Endothelial cell of umbilical vein (primary cell): ENCODE results near the gene SMARCE1. TPM values are rescaled to one million over a fixed set of nuclear protein-coding genes. Genes with fewer than 3 reads are reported as not detected.

Experiments
- BruUV-seq: library from RNA; stranded (reverse); fragments of 400-500 nt; replicated peaks from 2 replicates; lab custom pipeline; 2021; lab: Mats Ljungman, UMichigan
- CTCF ChIA-PET: fragments of 300-600, 350-600 bp; sonication (Branson Sonifier 250); formaldehyde crosslinking; loops from one replicate; lab custom pipeline; 2021; ENCODE audit warnings: antibody characterized with exemption, inconsistent platforms; lab: Charles Lee
- POLR2A ChIA-PET: fragments of 300-600, 350-600 bp; sonication (Branson Sonifier 250); formaldehyde crosslinking; loops from one replicate; lab custom pipeline; 2021; ENCODE audit warnings: antibody characterized with exemption, inconsistent platforms; lab: Charles Lee
- DNase-seq: peaks from one replicate; pipeline ENCODE4 v3.0.0-alpha.2; 2011; ENCODE audit warnings: low read depth, low spot score
- FAIRE-seq: peaks from 2 replicates; lab custom pipeline; 2011; peaks lifted over from hg19 to GRCh38; lab: Jason Lieb, UNC
- H2AFZ ChIP-seq: 2 replicates; pipeline ENCODE4 v1.6.0; 2012; ENCODE audit warnings: low read depth, low read length, control low read depth, inconsistent platforms
- H3K27ac ChIP-seq: 2 replicates; pipeline ENCODE4 v1.5.1; 2011; ENCODE audit warnings: low read depth, mild to moderate bottlenecking, control low read depth, low read length, moderate library complexity; ENCODE audit not compliant: insufficient read depth
- H3K27me3 ChIP-seq, 2 experiments: 2 replicates each; pipeline versions ENCODE4 v1.6.0 to v1.6.1; 2011; ENCODE audit warnings: low read length in 2 of 2, mixed read lengths in 1 of 2; ENCODE audit not compliant: control insufficient read depth in 2 of 2, insufficient read depth in 2 of 2
- H3K36me3 ChIP-seq, 2 experiments: 2 replicates in 1 of 2; 3 replicates in 1 of 2; pipeline ENCODE4 v1.5.1; 2011; ENCODE audit warnings: low read length in 2 of 2, mild to moderate bottlenecking in 1 of 2, moderate library complexity in 1 of 2; ENCODE audit not compliant: control insufficient read depth in 2 of 2, insufficient read depth in 2 of 2; ENCODE audit errors: extremely low read depth in 1 of 2
- H3K4me1 ChIP-seq: 3 replicates; pipeline ENCODE4 v1.5.1; 2011; ENCODE audit warnings: mild to moderate bottlenecking, low read length; ENCODE audit not compliant: control insufficient read depth, insufficient read depth; ENCODE audit errors: extremely low read depth
- H3K4me2 ChIP-seq: 2 replicates; pipeline ENCODE4 v1.6.1; 2011; ENCODE audit warnings: low read length, control low read depth, mixed read lengths; ENCODE audit not compliant: insufficient read depth
- H3K4me3 ChIP-seq, 3 experiments: fragments of 200-600 bp in 1 of 3; sonication (generic), shearing (Covaris generic) in 1 of 3; replicated peaks in 1 of 3; 2 replicates each; pipeline ENCODE4 v1.5.1; 2011 to 2016; ENCODE audit warnings: control low read depth in 3 of 3, low read length in 3 of 3, mild to moderate bottlenecking in 2 of 3, inconsistent platforms in 1 of 3, low read depth in 1 of 3, moderate library complexity in 1 of 3; ENCODE audit not compliant: insufficient read depth in 1 of 3
- H3K79me2 ChIP-seq: 2 replicates; pipeline ENCODE4 v1.6.0; 2012; ENCODE audit warnings: low read length, inconsistent platforms; ENCODE audit not compliant: control insufficient read depth, insufficient read depth
- H3K9ac ChIP-seq: replicated peaks from 2 replicates; pipeline ENCODE3; 2011; ENCODE audit warnings: low read length, control low read depth; ENCODE audit not compliant: insufficient read depth; ENCODE audit errors: extremely low read depth
- H3K9me1 ChIP-seq: replicated peaks from 3 replicates; pipeline ENCODE4 v1.6.0; 2011; ENCODE audit warnings: mild to moderate bottlenecking, low read length; ENCODE audit not compliant: control insufficient read depth, insufficient read depth; ENCODE audit errors: extremely low read depth
- H3K9me3 ChIP-seq: replicated peaks from 2 replicates; pipeline ENCODE4 v1.5.1; 2012; ENCODE audit warnings: low read length, inconsistent platforms; ENCODE audit not compliant: control insufficient read depth, insufficient read depth
- H4K20me1 ChIP-seq: replicated peaks from 2 replicates; pipeline ENCODE3; 2011; ENCODE audit warnings: mild to moderate bottlenecking, low read length; ENCODE audit not compliant: control insufficient read depth, insufficient read depth; ENCODE audit errors: extremely low read depth
- CTCF ChIP-seq, 2 donors: IDR thresholded peaks; 1 replicate in 1 of 2; 2 replicates in 1 of 2; pipeline ENCODE4 v1.5.1; 2011; ENCODE audit warnings: low read length in 2 of 2, mild to moderate bottlenecking in 2 of 2, moderate library complexity in 2 of 2, control low read depth in 1 of 2, inconsistent platforms in 1 of 2, low read depth in 1 of 2; ENCODE audit not compliant: insufficient read depth in 1 of 2; ENCODE audit errors: extremely low read depth in 1 of 2
- EZH2 ChIP-seq: IDR thresholded peaks from 2 replicates; pipeline ENCODE4 v1.6.1; 2012; ENCODE audit warnings: borderline replicate concordance, low read depth, mild to moderate bottlenecking, moderate library complexity, low read length, inconsistent platforms; ENCODE audit not compliant: severe bottlenecking
- FOS ChIP-seq: IDR thresholded peaks from 2 replicates; pipeline ENCODE4 v1.6.1; 2011; ENCODE audit warnings: mild to moderate bottlenecking, low read length, moderate library complexity, borderline replicate concordance; ENCODE audit not compliant: insufficient read depth
- GATA2 ChIP-seq: IDR thresholded peaks from 2 replicates; pipeline ENCODE4 v1.7.0; 2011; ENCODE audit warnings: low read depth, mild to moderate bottlenecking, moderate library complexity, mixed read lengths, low read length; ENCODE audit not compliant: insufficient read length, insufficient read depth
- JUN ChIP-seq: IDR thresholded peaks from 2 replicates; pipeline ENCODE4 v1.6.1; 2011; ENCODE audit warnings: borderline replicate concordance, low read depth; ENCODE audit not compliant: insufficient read length, insufficient read depth
- MAX ChIP-seq: IDR thresholded peaks from 2 replicates; pipeline ENCODE4 v1.6.1; 2011; ENCODE audit not compliant: insufficient read depth, insufficient read length
- MYC ChIP-seq: IDR thresholded peaks from one replicate; pipeline ENCODE4 v1.6.1; 2011; ENCODE audit warnings: mild to moderate bottlenecking, low read depth, low read length
- POLR2A ChIP-seq: IDR thresholded peaks from 2 replicates; pipeline ENCODE4 v1.6.1; 2012; ENCODE audit warnings: low read depth, mild to moderate bottlenecking, control low read depth, low read length
- POLR2AphosphoS5 ChIP-seq: IDR thresholded peaks from 2 replicates; pipeline ENCODE4 v1.6.1; 2012; ENCODE audit warnings: low read depth, mild to moderate bottlenecking, control low read depth, low read length, moderate library complexity; ENCODE audit not compliant: insufficient read depth
- dilution Hi-C: fragments of 300-500 bp; cut with MboI; formaldehyde crosslinking; loops from one replicate; pipeline ENCODE4 v1.15.0; 2019; ENCODE audit warnings: low sequenced_read_pairs; ENCODE audit not compliant: extremely low pct_ligation_motif_present
- intact Hi-C: fragments of 100-400 bp; cut with micrococcal nuclease; formaldehyde crosslinking; loops from one replicate; pipeline ENCODE4 v1.10.0; 2022
- polyA plus RNA-seq, 4 experiments: library from polyadenylated mRNA; depleted of rRNA in 3 of 4; stranded (reverse) in 3 of 4; unstranded in 1 of 4; fragments of >200 nt; gene quantifications; 2 replicates each; pipeline versions ENCODE4 v1.2.1 to v1.2.3, GENCODE V29; 2011 to 2012; ENCODE audit warnings: missing spikeins in 1 of 4
- total RNA-seq: library from RNA; stranded (reverse); gene quantifications from 2 replicates; pipeline ENCODE4 v1.2.3, GENCODE V29; 2021

SMARCE1 gene
- total and polyA plus RNA-seq, 2 donors (not counting 3 experiments of a cell fraction or from before 2014, with no cell fraction given), result 28.4 to 127 TPM

GRCh38 chr17:40606548-40607353 is 40.9 kb downstream of the SMARCE1 start:
- FAIRE-seq, result peak; percentile 66
- CTCF ChIA-PET, result no interaction called here
- no peaks in the 10 kb centered on the region for H4K20me1 ChIP-seq

More at GRCh38 chr17:40606548-40607353, 40.9 kb downstream of the SMARCE1 start:
- no peak overlapping the region for H3K4me2 ChIP-seq
- intact Hi-C loops (no loop called here), dilution Hi-C loops (no loop called here)
- H3K79me2 ChIP-seq, result no peaks in the 10 kb centered on the region
- H3K4me3 ChIP-seq, result no peak overlapping the region
- no peak overlapping the region for H3K9ac ChIP-seq
- no peaks in the 10 kb centered on the region for H3K4me1 ChIP-seq
- H3K9me3 ChIP-seq, result no peaks in the 10 kb centered on the region
- no peak for DNase-seq
- BruUV-seq, result no TSS peak
- POLR2A ChIA-PET, result no interaction called here
- H3K27me3 ChIP-seq, result peaks cover 14 to 17% of the 10 kb centered on the region in 2 experiments
- H3K36me3 ChIP-seq, result no peaks in the 10 kb centered on the region
- no peak overlapping the region for H2AFZ ChIP-seq
- no peak for TF ChIP-seq CTCF (IDR thresholded peaks at IDR 0.05; ENCODE audit: extremely low read depth in 1 of 2, insufficient read depth in 1 of 2, low read depth in 1 of 2, low read length in 2 of 2)
- TF ChIP-seq POLR2A, result no peak
- no peak for TF ChIP-seq EZH2
- TF ChIP-seq MAX, result no peak
- no peak for TF ChIP-seq MYC
- no peak for TF ChIP-seq GATA2
- TF ChIP-seq POLR2AphosphoS5, result no peak
- no peak for TF ChIP-seq JUN
- no peak for TF ChIP-seq FOS
- no peak overlapping the region for H3K27ac ChIP-seq
- no peaks in the 10 kb centered on the region for H3K9me1 ChIP-seq
